IMR-90 (cell line): ENCODE measurements around the gene PPDPF.

Experiments used
- CHD1 ChIP-seq: IDR thresholded peaks from 2 replicates; pipeline ENCODE4 v1.6.1; 2012; ENCODE audit warnings: low read depth, low read length, improper control_type of control experiment
- MXI1 ChIP-seq: IDR thresholded peaks from 2 replicates; pipeline ENCODE4 v1.6.1; 2012; ENCODE audit warnings: low read depth, mild to moderate bottlenecking, low read length, moderate library complexity, borderline replicate concordance
- POLR2A ChIP-seq: IDR thresholded peaks from 2 replicates; pipeline ENCODE4 v1.6.1; 2012; ENCODE audit warnings: mild to moderate bottlenecking, low read depth, low read length
- RAD21 ChIP-seq: IDR thresholded peaks from 2 replicates; pipeline ENCODE4 v1.6.1; 2012; ENCODE audit warnings: low read length, improper control_type of control experiment
- RFX5 ChIP-seq: IDR thresholded peaks from 2 replicates; pipeline ENCODE4 v1.8.0; 2012; ENCODE audit warnings: low read depth, mild to moderate bottlenecking, low read length, moderate library complexity
- TF ChIP-seq, protein P1 (sequence below): conservative IDR thresholded peaks from 2 replicates; pipeline ENCODE4 v1.5.1; 2012; ENCODE audit warnings: mild to moderate bottlenecking, low read depth, low read length, improper control_type of control experiment

DNA sequence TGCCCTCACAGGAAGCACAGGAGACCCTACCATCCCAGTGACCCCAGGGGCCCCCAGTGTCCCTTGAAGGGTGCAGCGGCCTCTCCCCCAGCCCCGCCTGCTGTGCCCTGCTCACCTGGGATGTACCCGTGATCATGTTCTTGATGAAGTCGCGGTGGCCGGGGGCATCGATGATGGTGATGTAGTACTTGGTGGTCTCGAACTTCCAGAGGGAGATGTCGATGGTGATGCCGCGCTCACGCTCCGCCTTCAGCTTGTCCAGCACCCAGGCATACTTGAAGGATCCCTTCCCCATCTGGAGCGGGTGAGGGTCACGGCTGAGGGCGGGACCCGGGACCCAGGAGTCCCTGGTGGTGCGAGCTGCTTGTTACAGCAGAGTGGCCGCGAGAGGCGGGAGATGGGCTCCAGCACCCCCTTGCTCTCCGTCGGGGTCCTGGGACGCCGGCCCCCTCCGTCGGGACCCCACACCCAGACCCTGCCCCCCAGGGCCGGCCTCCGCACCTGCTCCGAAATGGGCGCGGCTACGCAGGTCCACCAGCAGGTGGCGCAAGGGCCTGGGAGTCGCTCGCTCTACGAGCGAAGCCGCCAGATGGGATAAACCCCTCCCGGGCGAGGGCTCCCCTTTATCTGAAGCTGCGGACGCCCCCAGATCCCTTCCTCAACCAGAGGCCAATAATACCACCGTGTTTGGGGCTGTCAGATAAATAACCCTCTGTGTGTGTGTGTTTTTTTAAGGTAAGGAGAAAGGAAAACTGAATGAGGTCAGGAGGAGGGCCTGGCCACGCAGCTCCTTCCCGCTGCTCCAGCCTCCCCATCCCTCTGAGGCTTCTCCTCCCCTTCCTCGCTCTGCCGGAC is 24.6 kb upstream of the PPDPF start:
- peak; percentile 58 for TF ChIP-seq RAD21
- TF ChIP-seq, protein P1, sequence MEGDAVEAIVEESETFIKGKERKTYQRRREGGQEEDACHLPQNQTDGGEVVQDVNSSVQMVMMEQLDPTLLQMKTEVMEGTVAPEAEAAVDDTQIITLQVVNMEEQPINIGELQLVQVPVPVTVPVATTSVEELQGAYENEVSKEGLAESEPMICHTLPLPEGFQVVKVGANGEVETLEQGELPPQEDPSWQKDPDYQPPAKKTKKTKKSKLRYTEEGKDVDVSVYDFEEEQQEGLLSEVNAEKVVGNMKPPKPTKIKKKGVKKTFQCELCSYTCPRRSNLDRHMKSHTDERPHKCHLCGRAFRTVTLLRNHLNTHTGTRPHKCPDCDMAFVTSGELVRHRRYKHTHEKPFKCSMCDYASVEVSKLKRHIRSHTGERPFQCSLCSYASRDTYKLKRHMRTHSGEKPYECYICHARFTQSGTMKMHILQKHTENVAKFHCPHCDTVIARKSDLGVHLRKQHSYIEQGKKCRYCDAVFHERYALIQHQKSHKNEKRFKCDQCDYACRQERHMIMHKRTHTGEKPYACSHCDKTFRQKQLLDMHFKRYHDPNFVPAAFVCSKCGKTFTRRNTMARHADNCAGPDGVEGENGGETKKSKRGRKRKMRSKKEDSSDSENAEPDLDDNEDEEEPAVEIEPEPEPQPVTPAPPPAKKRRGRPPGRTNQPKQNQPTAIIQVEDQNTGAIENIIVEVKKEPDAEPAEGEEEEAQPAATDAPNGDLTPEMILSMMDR = peak; percentile 75
- TF ChIP-seq POLR2A = no peak
- TF ChIP-seq CHD1 = no peak
- TF ChIP-seq RFX5 = no peak
- no peak for TF ChIP-seq MXI1
